Stomach (tissue), 4 donors: ENCODE measurements around the gene TRABD2B.

Experiments
- EP300 ChIP-seq: sonication (generic); formaldehyde crosslinking; IDR thresholded peaks from one replicate; pipeline ENCODE4 v1.6.1; 2017; ENCODE audit warnings: antibody characterized with exemption
- POLR2AphosphoS5 ChIP-seq, 3 donors: sonication (generic); formaldehyde crosslinking; IDR thresholded peaks; one replicate each; pipeline ENCODE4 v1.6.1; 2016; ENCODE audit warnings: antibody characterized with exemption in 3 of 3
- TF ChIP-seq, protein P1 (sequence below), 7 experiments: fragments of 450-650 bp in 4 of 7; fragments of 200-600 bp in 3 of 7; sonication (generic) in 3 of 7; IDR thresholded peaks; one replicate each; pipeline ENCODE4 v1.5.1; 2016 to 2019; ENCODE audit warnings: antibody characterized with exemption in 7 of 7, control low read depth in 2 of 7, mild to moderate bottlenecking in 1 of 7

DNA sequence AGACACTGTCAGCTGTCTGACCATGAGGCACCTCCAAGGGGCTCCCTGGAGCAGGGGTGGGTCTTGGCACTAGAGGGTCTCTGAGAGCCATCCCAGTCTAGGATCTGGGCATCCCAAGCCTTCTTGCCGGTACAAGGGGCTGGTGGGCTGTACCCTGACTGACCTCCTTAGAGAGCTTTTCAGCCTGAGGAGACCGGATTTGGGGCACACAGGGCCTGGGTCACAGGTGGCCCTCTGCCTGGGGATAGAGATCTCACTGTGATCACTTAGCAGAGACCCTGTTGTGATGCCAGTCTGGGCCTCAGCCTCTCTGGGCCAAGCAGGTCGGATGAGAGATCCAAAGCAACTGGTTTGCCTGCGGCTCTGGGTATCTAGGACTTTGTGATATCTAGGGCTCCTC lies 227.2 kb downstream of the TRABD2B start:
- TF ChIP-seq, protein P1, sequence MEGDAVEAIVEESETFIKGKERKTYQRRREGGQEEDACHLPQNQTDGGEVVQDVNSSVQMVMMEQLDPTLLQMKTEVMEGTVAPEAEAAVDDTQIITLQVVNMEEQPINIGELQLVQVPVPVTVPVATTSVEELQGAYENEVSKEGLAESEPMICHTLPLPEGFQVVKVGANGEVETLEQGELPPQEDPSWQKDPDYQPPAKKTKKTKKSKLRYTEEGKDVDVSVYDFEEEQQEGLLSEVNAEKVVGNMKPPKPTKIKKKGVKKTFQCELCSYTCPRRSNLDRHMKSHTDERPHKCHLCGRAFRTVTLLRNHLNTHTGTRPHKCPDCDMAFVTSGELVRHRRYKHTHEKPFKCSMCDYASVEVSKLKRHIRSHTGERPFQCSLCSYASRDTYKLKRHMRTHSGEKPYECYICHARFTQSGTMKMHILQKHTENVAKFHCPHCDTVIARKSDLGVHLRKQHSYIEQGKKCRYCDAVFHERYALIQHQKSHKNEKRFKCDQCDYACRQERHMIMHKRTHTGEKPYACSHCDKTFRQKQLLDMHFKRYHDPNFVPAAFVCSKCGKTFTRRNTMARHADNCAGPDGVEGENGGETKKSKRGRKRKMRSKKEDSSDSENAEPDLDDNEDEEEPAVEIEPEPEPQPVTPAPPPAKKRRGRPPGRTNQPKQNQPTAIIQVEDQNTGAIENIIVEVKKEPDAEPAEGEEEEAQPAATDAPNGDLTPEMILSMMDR (IDR thresholded peaks at IDR 0.05), result no peak
- TF ChIP-seq POLR2AphosphoS5 (IDR thresholded peaks at IDR 0.05), result no peak
- TF ChIP-seq EP300, result no peak
